H1 (cell line): Measurements from ENCODE around the gene GALK1. TPM values are rescaled to one million over a fixed set of nuclear protein-coding genes. Genes with fewer than 3 reads are reported as not detected.

Experiments
- CTCF ChIA-PET: fragments of 300-600 bp; sonication (Branson Sonifier 250); formaldehyde crosslinking; loops from one replicate; lab custom pipeline; 2021; ENCODE audit not compliant: partially characterized antibody; lab: Charles Lee
- POLR2A ChIA-PET: fragments of 300-600 bp; sonication (Branson Sonifier 250); formaldehyde crosslinking; loops from one replicate; lab custom pipeline; 2021; ENCODE audit warnings: inconsistent platforms; ENCODE audit not compliant: partially characterized antibody; lab: Charles Lee
- DNase-seq, 2 experiments: peaks; one replicate each; pipeline versions ENCODE4 v3.0.0 to v3.0.0-alpha.2; 2010 to 2022; ENCODE audit warnings: low spot score in 2 of 2, low read depth in 1 of 2, mixed read lengths in 1 of 2
- FAIRE-seq: peaks from 2 replicates; lab custom pipeline; 2011; peaks lifted over from hg19 to GRCh38; lab: Jason Lieb, UNC
- H2AFZ ChIP-seq: 2 replicates; pipeline ENCODE4 v1.8.1; 2012; ENCODE audit warnings: low read length, inconsistent platforms
- H2AK5ac ChIP-seq: 2 replicates; pipeline ENCODE4 v1.6.1; 2013; ENCODE audit warnings: low read depth, low read length
- H2BK120ac ChIP-seq: replicated peaks from 2 replicates; pipeline ENCODE3; 2013; ENCODE audit warnings: low read depth, low read length, inconsistent platforms
- H2BK12ac ChIP-seq: 2 replicates; pipeline ENCODE4 v1.6.1; 2013; ENCODE audit warnings: low read depth, low read length
- H2BK15ac ChIP-seq: 2 replicates; pipeline ENCODE4 v1.6.1; 2013; ENCODE audit warnings: low read length
- H2BK20ac ChIP-seq: 2 replicates; pipeline ENCODE4 v1.6.1; 2013; ENCODE audit warnings: low read length
- H2BK5ac ChIP-seq: 2 replicates; pipeline ENCODE4 v1.6.1; 2013; ENCODE audit warnings: low read depth, low read length
- H3K14ac ChIP-seq: 2 replicates; pipeline ENCODE4 v1.6.1; 2013; ENCODE audit warnings: inconsistent platforms; ENCODE audit not compliant: insufficient read length
- H3K18ac ChIP-seq: 2 replicates; pipeline ENCODE4 v1.6.1; 2013; ENCODE audit warnings: low read length; ENCODE audit errors: extremely low read depth
- H3K23ac ChIP-seq: 2 replicates; pipeline ENCODE4 v1.6.1; 2013; ENCODE audit warnings: inconsistent platforms; ENCODE audit not compliant: insufficient read length
- H3K23me2 ChIP-seq: 2 replicates; pipeline ENCODE4 v1.6.1; 2013; ENCODE audit warnings: low read depth, low read length
- H3K27ac ChIP-seq: 2 replicates; pipeline ENCODE4 v1.6.1; 2011; ENCODE audit warnings: low read depth, low read length, inconsistent platforms
- H3K27me3 ChIP-seq, 4 experiments: replicated peaks in 1 of 4; 1 replicate in 1 of 4; 2 replicates in 3 of 4; pipeline versions ENCODE4 v1.6.1 to v1.8.1; 2011 to 2013; ENCODE audit warnings: low read length in 3 of 4, mild to moderate bottlenecking in 3 of 4, inconsistent platforms in 2 of 4, mixed read lengths in 2 of 4, moderate library complexity in 1 of 4; ENCODE audit not compliant: control insufficient read depth in 3 of 4, insufficient read depth in 3 of 4; ENCODE audit errors: extremely low read depth in 1 of 4
- H3K36me3 ChIP-seq, 4 experiments: 2 replicates each; pipeline versions ENCODE4 v1.6.1 to v1.8.1; 2011 to 2013; ENCODE audit warnings: mild to moderate bottlenecking in 4 of 4, low read length in 3 of 4, moderate library complexity in 2 of 4, control low read depth in 1 of 4, inconsistent platforms in 1 of 4; ENCODE audit not compliant: insufficient read depth in 4 of 4, control insufficient read depth in 2 of 4
- H3K4ac ChIP-seq: replicated peaks from 2 replicates; pipeline ENCODE3; 2013; ENCODE audit warnings: low read length, low read depth, mixed read lengths, inconsistent platforms; ENCODE audit not compliant: insufficient read length
- H3K4me1 ChIP-seq, 4 experiments: replicated peaks in 1 of 4; 1 replicate in 1 of 4; 2 replicates in 3 of 4; pipeline versions ENCODE4 v1.6.1 to v1.8.1; 2011 to 2013; ENCODE audit warnings: low read length in 3 of 4, inconsistent platforms in 2 of 4, mixed read lengths in 1 of 4; ENCODE audit not compliant: insufficient read depth in 4 of 4, control insufficient read depth in 3 of 4
- H3K4me2 ChIP-seq, 2 experiments: 2 replicates each; pipeline versions ENCODE4 v1.6.1 to v1.8.1; 2011 to 2013; ENCODE audit warnings: low read depth in 2 of 2, low read length in 2 of 2, control low read depth in 1 of 2, inconsistent platforms in 1 of 2, mild to moderate bottlenecking in 1 of 2; ENCODE audit not compliant: insufficient read depth in 1 of 2
- H3K4me3 ChIP-seq, 4 experiments: fragments of 200-600, 300-600 bp in 1 of 4; sonication (generic), shearing (Covaris generic), sonication (Bioruptor Twin) in 1 of 4; 2 replicates each; pipeline versions ENCODE4 v1.5.1 to v1.8.1; 2011 to 2016; ENCODE audit warnings: low read length in 4 of 4, low read depth in 3 of 4, control low read depth in 2 of 4, inconsistent platforms in 2 of 4, mild to moderate bottlenecking in 2 of 4, mixed read lengths in 1 of 4, moderate library complexity in 1 of 4; ENCODE audit not compliant: insufficient read depth in 2 of 4; ENCODE audit errors: extremely low read depth in 1 of 4
- H3K56ac ChIP-seq: replicated peaks from 2 replicates; pipeline ENCODE3; 2013; ENCODE audit warnings: low read depth, mild to moderate bottlenecking, mixed read lengths, low read length, inconsistent platforms; ENCODE audit not compliant: insufficient read length
- H3K79me1 ChIP-seq: 2 replicates; pipeline ENCODE4 v1.6.1; 2013; ENCODE audit warnings: low read depth, low read length, control low read depth
- H3K79me2 ChIP-seq, 2 experiments: 2 replicates each; pipeline versions ENCODE4 v1.6.1 to v1.8.1; 2012 to 2013; ENCODE audit warnings: low read length in 2 of 2, mild to moderate bottlenecking in 2 of 2, inconsistent platforms in 1 of 2; ENCODE audit not compliant: insufficient read depth in 2 of 2, control insufficient read depth in 1 of 2
- H3K9ac ChIP-seq, 4 experiments: replicated peaks in 1 of 4; 1 replicate in 1 of 4; 2 replicates in 3 of 4; pipeline versions ENCODE4 v1.6.1 to v1.8.1; 2011 to 2013; ENCODE audit warnings: low read depth in 3 of 4, low read length in 3 of 4, control low read depth in 2 of 4, mild to moderate bottlenecking in 2 of 4, moderate library complexity in 2 of 4, inconsistent platforms in 1 of 4; ENCODE audit errors: extremely low read depth in 1 of 4
- H3K9me3 ChIP-seq, 2 experiments: 2 replicates each; pipeline versions ENCODE4 v1.6.1 to v1.8.1; 2012 to 2013; ENCODE audit warnings: mild to moderate bottlenecking in 2 of 2, moderate library complexity in 2 of 2, control low read depth in 1 of 2, inconsistent platforms in 1 of 2, low read depth in 1 of 2, low read length in 1 of 2, mixed read lengths in 1 of 2; ENCODE audit not compliant: insufficient read depth in 2 of 2
- H4K20me1 ChIP-seq, 2 experiments: replicated peaks in 1 of 2; 2 replicates each; pipeline versions ENCODE3 to v1.8.1; 2011 to 2013; ENCODE audit warnings: inconsistent platforms in 2 of 2, low read length in 2 of 2, mild to moderate bottlenecking in 1 of 2; ENCODE audit not compliant: insufficient read depth in 2 of 2, control insufficient read depth in 1 of 2
- H4K5ac ChIP-seq: 2 replicates; pipeline ENCODE4 v1.6.1; 2013; ENCODE audit warnings: low read length, low read depth, mixed read lengths, inconsistent platforms; ENCODE audit not compliant: insufficient read length
- H4K8ac ChIP-seq: 2 replicates; pipeline ENCODE4 v1.8.0; 2013; ENCODE audit warnings: mild to moderate bottlenecking, moderate library complexity, low read length, inconsistent platforms; ENCODE audit not compliant: insufficient read depth; ENCODE audit errors: extremely low read depth
- H4K91ac ChIP-seq: replicated peaks from 2 replicates; pipeline ENCODE3; 2013; ENCODE audit warnings: low read length, mixed read lengths, inconsistent platforms; ENCODE audit not compliant: insufficient read length
- BACH1 ChIP-seq: IDR thresholded peaks from 2 replicates; pipeline ENCODE4 v1.6.1; 2012; ENCODE audit warnings: low read length, improper control_type of control experiment
- EZH2 ChIP-seq: fragments of 200-600 bp; sonication (generic); IDR thresholded peaks from 2 replicates; pipeline ENCODE4 v1.7.1; 2012; ENCODE audit warnings: low read depth, mild to moderate bottlenecking, moderate library complexity, low read length, inconsistent platforms; ENCODE audit not compliant: severe bottlenecking
- GTF2F1 ChIP-seq: IDR thresholded peaks from 2 replicates; pipeline ENCODE4 v1.6.1; 2012; ENCODE audit warnings: low read depth, low read length, improper control_type of control experiment, borderline replicate concordance
- JUND ChIP-seq: IDR thresholded peaks from 2 replicates; pipeline ENCODE4 v1.6.1; 2011; ENCODE audit warnings: mild to moderate bottlenecking, improper control_type of control experiment, low read length
- RAD21 ChIP-seq, 2 experiments: IDR thresholded peaks in 1 of 2; conservative IDR thresholded peaks in 1 of 2; 2 replicates each; pipeline ENCODE4 v1.6.1; 2011; ENCODE audit warnings: low read depth in 2 of 2, low read length in 2 of 2, improper control_type of control experiment in 1 of 2, inconsistent platforms in 1 of 2, mild to moderate bottlenecking in 1 of 2, moderate library complexity in 1 of 2
- RFX5 ChIP-seq: IDR thresholded peaks from 2 replicates; pipeline ENCODE4 v1.6.1; 2011; ENCODE audit warnings: low read depth, low read length, improper control_type of control experiment, borderline replicate concordance
- RNF2 ChIP-seq: fragments of 200-900, 300-1000 bp; sonication (generic); IDR thresholded peaks from 2 replicates; pipeline ENCODE4 v1.7.1; 2016; ENCODE audit warnings: borderline replicate concordance, low read depth, mild to moderate bottlenecking, antibody characterized with exemption, low read length; ENCODE audit not compliant: poor library complexity, severe bottlenecking; ENCODE audit errors: missing control alignments
- SRF ChIP-seq: IDR thresholded peaks from 2 replicates; pipeline ENCODE4 v1.6.1; 2011; ENCODE audit warnings: mild to moderate bottlenecking, low read depth, low read length, moderate library complexity
- USF2 ChIP-seq: IDR thresholded peaks from 2 replicates; pipeline ENCODE4 v1.6.1; 2011; ENCODE audit warnings: low read length, improper control_type of control experiment
- YY1 ChIP-seq: IDR thresholded peaks from 2 replicates; pipeline ENCODE4 v1.6.1; 2011; ENCODE audit warnings: low read depth, mild to moderate bottlenecking, low read length
- WGBS, 2 experiments: shearing (Covaris generic) in 1 of 2; methylation state at CpG; one replicate each; pipeline versions ENCODE4 v1.1.6 to v1.1.7; 2013 to 2015; ENCODE audit warnings: low lambda C conversion rate in 2 of 2, mixed read lengths in 2 of 2, inconsistent platforms in 1 of 2, low coverage in 1 of 2, missing lambda C conversion rate in 1 of 2; ENCODE audit not compliant: insufficient replicate concordance in 2 of 2, insufficient coverage in 1 of 2, insufficient read length in 1 of 2; ENCODE audit errors: extremely low coverage in 1 of 2, missing lambda C conversion rate in 1 of 2; 5-methylcytosine and 5-hydroxymethylcytosine counted together
- polyA plus RNA-seq, 7 experiments: library from polyadenylated mRNA; depleted of rRNA in 3 of 7; stranded (reverse) in 5 of 7; unstranded in 2 of 7; fragments of >200 nt in 5 of 7; fragments of 200-250 nt in 2 of 7; gene quantifications; 1 replicate in 5 of 7; 2 replicates in 1 of 7; 4 replicates in 1 of 7; pipeline versions ENCODE4 v1.2.1 to v1.2.3, GENCODE V29; 2011 to 2013; ENCODE audit warnings: missing spikeins in 2 of 7, mixed read lengths in 2 of 7
- total RNA-seq: library from RNA; stranded (reverse); fragmentation: NEBNext Ultra II Directional; extraction: Animal tissue kit (Norgen Biotek cat#: 25700); gene quantifications from 2 replicates; pipeline ENCODE4 v1.2.1, GENCODE V29; 2021
- TF ChIP-seq, protein P1 (sequence below): IDR thresholded peaks from 2 replicates; pipeline ENCODE4 v1.6.1; 2012; ENCODE audit warnings: inconsistent platforms

The GALK1 gene
- total and polyA plus RNA-seq, 2 of the 8 experiments (the other 6 are each of a cell fraction or from before 2014, with no cell fraction given) = 34.1 to 47.9 TPM

DNA sequence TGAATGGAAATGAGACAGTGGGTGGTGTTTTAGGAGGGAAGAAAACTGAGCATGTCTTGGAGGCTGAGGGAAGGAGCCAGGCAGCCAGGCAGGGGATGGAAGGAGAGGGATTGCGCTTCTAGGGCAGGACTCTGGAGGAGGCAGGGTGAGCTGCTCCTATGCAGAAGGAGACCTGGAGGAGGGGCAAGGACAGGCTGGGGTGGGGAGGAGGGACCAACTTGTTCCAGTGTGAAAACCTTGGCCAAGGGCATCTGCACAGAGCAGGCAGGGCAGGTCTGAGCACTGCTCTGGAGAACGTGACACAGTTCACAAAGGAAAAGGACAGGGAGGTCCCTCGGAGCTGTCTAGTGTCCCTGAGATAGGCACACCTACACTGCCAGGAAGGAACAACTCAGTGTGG is 5.5 kb downstream of the GALK1 start:
- DNase-seq (no peak), FAIRE-seq (no peak)
- H3K4ac ChIP-seq = no peak overlapping the region
- POLR2A ChIA-PET = interaction anchor here (1.2 to 15.1 kb wide), 5 partner anchors 9 to 28 kb away, joined by 3 to 425 read pairs (median 3); a partner anchor contains a TSS
- 64% methylated on average over 3 of the region's 3 CpGs; no CpG with 5 or more reads in 1 of the 2 experiments for WGBS, 2 experiments
- H2BK120ac ChIP-seq = no peak overlapping the region
- H2BK20ac ChIP-seq = no peak overlapping the region
- H2AK5ac ChIP-seq = no peak overlapping the region
- H3K4me3 ChIP-seq = no peak overlapping the region
- H3K9me3 ChIP-seq = no peaks in the 10 kb centered on the region
- H3K4me1 ChIP-seq = peaks cover 0 to 10% (median 7%) of the 10 kb centered on the region in 4 experiments; a peak in 5 of 7 replicates
- H3K4me2 ChIP-seq = no peak overlapping the region
- H2AFZ ChIP-seq = no peak overlapping the region
- no peaks in the 10 kb centered on the region for H3K36me3 ChIP-seq
- H3K14ac ChIP-seq = no peak overlapping the region
- H2BK12ac ChIP-seq = no peak overlapping the region; the same call in 1 of the 2 replicates
- no peak overlapping the region for H4K8ac ChIP-seq
- no peak overlapping the region for H2BK5ac ChIP-seq
- H3K23ac ChIP-seq = no peak overlapping the region
- no peak overlapping the region for H2BK15ac ChIP-seq
- H4K91ac ChIP-seq = no peak overlapping the region
- no peak overlapping the region for H3K18ac ChIP-seq
- H3K56ac ChIP-seq = no peak overlapping the region
- H3K27me3 ChIP-seq = peaks cover 0 to 2% (median 0%) of the 10 kb centered on the region in 4 experiments; a peak in 2 of 7 replicates
- H3K9ac ChIP-seq = no peak overlapping the region
- H4K5ac ChIP-seq = no peak overlapping the region
- CTCF ChIA-PET = interaction anchor here (0.8 to 19.5 kb wide), 16 partner anchors 8 to 158 kb away, joined by 3 to 359 read pairs (median 3); partner anchors contain the start of genes SMIM5 and UNK
- peaks cover 0 to 3% of the 10 kb centered on the region in 2 experiments for H4K20me1 ChIP-seq
- no peaks in the 10 kb centered on the region for H3K79me2 ChIP-seq
- H3K27ac ChIP-seq = no peak overlapping the region
- H3K79me1 ChIP-seq = no peaks in the 10 kb centered on the region
- H3K23me2 ChIP-seq = peaks cover 2% of the 10 kb centered on the region; the same call in 1 of the 2 replicates
- no peak for TF ChIP-seq RFX5
- no peak for TF ChIP-seq RNF2
- TF ChIP-seq GTF2F1 = no peak
- TF ChIP-seq JUND = no peak
- TF ChIP-seq YY1 = no peak
- no peak for TF ChIP-seq RAD21 (IDR thresholded peaks at IDR 0.05 in 1 of 2, conservative IDR thresholded peaks at IDR 0.05 in 1 of 2; ENCODE audit: low read depth in 2 of 2, low read length in 2 of 2)
- no peak for TF ChIP-seq BACH1
- TF ChIP-seq USF2 = no peak
- TF ChIP-seq, protein P1, sequence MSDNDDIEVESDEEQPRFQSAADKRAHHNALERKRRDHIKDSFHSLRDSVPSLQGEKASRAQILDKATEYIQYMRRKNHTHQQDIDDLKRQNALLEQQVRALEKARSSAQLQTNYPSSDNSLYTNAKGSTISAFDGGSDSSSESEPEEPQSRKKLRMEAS = no peak
- no peak for TF ChIP-seq EZH2
- TF ChIP-seq SRF = no peak
